H1 (cell line): ENCODE results near the gene PKP1. TPM values are rescaled to one million over a fixed set of nuclear protein-coding genes. Genes with fewer than 3 reads are reported as not detected.

Source experiments
- CTCF ChIA-PET: fragments of 300-600 bp; sonication (Branson Sonifier 250); formaldehyde crosslinking; loops from one replicate; lab custom pipeline; 2021; ENCODE audit not compliant: partially characterized antibody; lab: Charles Lee
- POLR2A ChIA-PET: fragments of 300-600 bp; sonication (Branson Sonifier 250); formaldehyde crosslinking; loops from one replicate; lab custom pipeline; 2021; ENCODE audit warnings: inconsistent platforms; ENCODE audit not compliant: partially characterized antibody; lab: Charles Lee
- DNase-seq, 2 experiments: peaks; one replicate each; pipeline versions ENCODE4 v3.0.0 to v3.0.0-alpha.2; 2010 to 2022; ENCODE audit warnings: low spot score in 2 of 2, low read depth in 1 of 2, mixed read lengths in 1 of 2
- FAIRE-seq: peaks from 2 replicates; lab custom pipeline; 2011; peaks lifted over from hg19 to GRCh38; lab: Jason Lieb, UNC
- H2AFZ ChIP-seq: 2 replicates; pipeline ENCODE4 v1.8.1; 2012; ENCODE audit warnings: low read length, inconsistent platforms
- H2AK5ac ChIP-seq: 2 replicates; pipeline ENCODE4 v1.6.1; 2013; ENCODE audit warnings: low read depth, low read length
- H2BK120ac ChIP-seq: replicated peaks from 2 replicates; pipeline ENCODE3; 2013; ENCODE audit warnings: low read depth, low read length, inconsistent platforms
- H2BK12ac ChIP-seq: 2 replicates; pipeline ENCODE4 v1.6.1; 2013; ENCODE audit warnings: low read depth, low read length
- H2BK15ac ChIP-seq: 2 replicates; pipeline ENCODE4 v1.6.1; 2013; ENCODE audit warnings: low read length
- H2BK20ac ChIP-seq: 2 replicates; pipeline ENCODE4 v1.6.1; 2013; ENCODE audit warnings: low read length
- H2BK5ac ChIP-seq: 2 replicates; pipeline ENCODE4 v1.6.1; 2013; ENCODE audit warnings: low read depth, low read length
- H3K14ac ChIP-seq: 2 replicates; pipeline ENCODE4 v1.6.1; 2013; ENCODE audit warnings: inconsistent platforms; ENCODE audit not compliant: insufficient read length
- H3K18ac ChIP-seq: 2 replicates; pipeline ENCODE4 v1.6.1; 2013; ENCODE audit warnings: low read length; ENCODE audit errors: extremely low read depth
- H3K23ac ChIP-seq: 2 replicates; pipeline ENCODE4 v1.6.1; 2013; ENCODE audit warnings: inconsistent platforms; ENCODE audit not compliant: insufficient read length
- H3K23me2 ChIP-seq: 2 replicates; pipeline ENCODE4 v1.6.1; 2013; ENCODE audit warnings: low read depth, low read length
- H3K27ac ChIP-seq: 2 replicates; pipeline ENCODE4 v1.6.1; 2011; ENCODE audit warnings: low read depth, low read length, inconsistent platforms
- H3K27me3 ChIP-seq, 4 experiments: replicated peaks in 1 of 4; 1 replicate in 1 of 4; 2 replicates in 3 of 4; pipeline versions ENCODE4 v1.6.1 to v1.8.1; 2011 to 2013; ENCODE audit warnings: low read length in 3 of 4, mild to moderate bottlenecking in 3 of 4, inconsistent platforms in 2 of 4, mixed read lengths in 2 of 4, moderate library complexity in 1 of 4; ENCODE audit not compliant: control insufficient read depth in 3 of 4, insufficient read depth in 3 of 4; ENCODE audit errors: extremely low read depth in 1 of 4
- H3K36me3 ChIP-seq, 4 experiments: 2 replicates each; pipeline versions ENCODE4 v1.6.1 to v1.8.1; 2011 to 2013; ENCODE audit warnings: mild to moderate bottlenecking in 4 of 4, low read length in 3 of 4, moderate library complexity in 2 of 4, control low read depth in 1 of 4, inconsistent platforms in 1 of 4; ENCODE audit not compliant: insufficient read depth in 4 of 4, control insufficient read depth in 2 of 4
- H3K4ac ChIP-seq: replicated peaks from 2 replicates; pipeline ENCODE3; 2013; ENCODE audit warnings: low read length, low read depth, mixed read lengths, inconsistent platforms; ENCODE audit not compliant: insufficient read length
- H3K4me1 ChIP-seq, 4 experiments: replicated peaks in 1 of 4; 1 replicate in 1 of 4; 2 replicates in 3 of 4; pipeline versions ENCODE4 v1.6.1 to v1.8.1; 2011 to 2013; ENCODE audit warnings: low read length in 3 of 4, inconsistent platforms in 2 of 4, mixed read lengths in 1 of 4; ENCODE audit not compliant: insufficient read depth in 4 of 4, control insufficient read depth in 3 of 4
- H3K4me2 ChIP-seq, 2 experiments: 2 replicates each; pipeline versions ENCODE4 v1.6.1 to v1.8.1; 2011 to 2013; ENCODE audit warnings: low read depth in 2 of 2, low read length in 2 of 2, control low read depth in 1 of 2, inconsistent platforms in 1 of 2, mild to moderate bottlenecking in 1 of 2; ENCODE audit not compliant: insufficient read depth in 1 of 2
- H3K4me3 ChIP-seq, 4 experiments: fragments of 200-600, 300-600 bp in 1 of 4; sonication (generic), shearing (Covaris generic), sonication (Bioruptor Twin) in 1 of 4; 2 replicates each; pipeline versions ENCODE4 v1.5.1 to v1.8.1; 2011 to 2016; ENCODE audit warnings: low read length in 4 of 4, low read depth in 3 of 4, control low read depth in 2 of 4, inconsistent platforms in 2 of 4, mild to moderate bottlenecking in 2 of 4, mixed read lengths in 1 of 4, moderate library complexity in 1 of 4; ENCODE audit not compliant: insufficient read depth in 2 of 4; ENCODE audit errors: extremely low read depth in 1 of 4
- H3K56ac ChIP-seq: replicated peaks from 2 replicates; pipeline ENCODE3; 2013; ENCODE audit warnings: low read depth, mild to moderate bottlenecking, mixed read lengths, low read length, inconsistent platforms; ENCODE audit not compliant: insufficient read length
- H3K79me1 ChIP-seq: 2 replicates; pipeline ENCODE4 v1.6.1; 2013; ENCODE audit warnings: low read depth, low read length, control low read depth
- H3K79me2 ChIP-seq, 2 experiments: 2 replicates each; pipeline versions ENCODE4 v1.6.1 to v1.8.1; 2012 to 2013; ENCODE audit warnings: low read length in 2 of 2, mild to moderate bottlenecking in 2 of 2, inconsistent platforms in 1 of 2; ENCODE audit not compliant: insufficient read depth in 2 of 2, control insufficient read depth in 1 of 2
- H3K9ac ChIP-seq, 4 experiments: replicated peaks in 1 of 4; 1 replicate in 1 of 4; 2 replicates in 3 of 4; pipeline versions ENCODE4 v1.6.1 to v1.8.1; 2011 to 2013; ENCODE audit warnings: low read depth in 3 of 4, low read length in 3 of 4, control low read depth in 2 of 4, mild to moderate bottlenecking in 2 of 4, moderate library complexity in 2 of 4, inconsistent platforms in 1 of 4; ENCODE audit errors: extremely low read depth in 1 of 4
- H3K9me3 ChIP-seq, 2 experiments: 2 replicates each; pipeline versions ENCODE4 v1.6.1 to v1.8.1; 2012 to 2013; ENCODE audit warnings: mild to moderate bottlenecking in 2 of 2, moderate library complexity in 2 of 2, control low read depth in 1 of 2, inconsistent platforms in 1 of 2, low read depth in 1 of 2, low read length in 1 of 2, mixed read lengths in 1 of 2; ENCODE audit not compliant: insufficient read depth in 2 of 2
- H4K20me1 ChIP-seq, 2 experiments: replicated peaks in 1 of 2; 2 replicates each; pipeline versions ENCODE3 to v1.8.1; 2011 to 2013; ENCODE audit warnings: inconsistent platforms in 2 of 2, low read length in 2 of 2, mild to moderate bottlenecking in 1 of 2; ENCODE audit not compliant: insufficient read depth in 2 of 2, control insufficient read depth in 1 of 2
- H4K5ac ChIP-seq: 2 replicates; pipeline ENCODE4 v1.6.1; 2013; ENCODE audit warnings: low read length, low read depth, mixed read lengths, inconsistent platforms; ENCODE audit not compliant: insufficient read length
- H4K8ac ChIP-seq: 2 replicates; pipeline ENCODE4 v1.8.0; 2013; ENCODE audit warnings: mild to moderate bottlenecking, moderate library complexity, low read length, inconsistent platforms; ENCODE audit not compliant: insufficient read depth; ENCODE audit errors: extremely low read depth
- H4K91ac ChIP-seq: replicated peaks from 2 replicates; pipeline ENCODE3; 2013; ENCODE audit warnings: low read length, mixed read lengths, inconsistent platforms; ENCODE audit not compliant: insufficient read length
- BACH1 ChIP-seq: IDR thresholded peaks from 2 replicates; pipeline ENCODE4 v1.6.1; 2012; ENCODE audit warnings: low read length, improper control_type of control experiment
- HDAC2 ChIP-seq, 2 experiments: fragments of 300-600 bp in 1 of 2; sonication (generic) in 1 of 2; IDR thresholded peaks; 2 replicates each; pipeline ENCODE4 v1.6.1; 2011 to 2012; ENCODE audit warnings: low read depth in 2 of 2, low read length in 2 of 2, mild to moderate bottlenecking in 2 of 2, moderate library complexity in 2 of 2, borderline replicate concordance in 1 of 2, inconsistent platforms in 1 of 2
- RBBP5 ChIP-seq: IDR thresholded peaks from 2 replicates; pipeline ENCODE4 v1.7.1; 2012; ENCODE audit warnings: low read depth, mild to moderate bottlenecking, inconsistent platforms, low read length, moderate library complexity, borderline replicate concordance
- SIN3A ChIP-seq, 2 experiments: IDR thresholded peaks in 1 of 2; conservative IDR thresholded peaks in 1 of 2; 2 replicates each; pipeline ENCODE4 v1.6.1; 2011 to 2012; ENCODE audit warnings: low read length in 2 of 2, improper control_type of control experiment in 1 of 2, low read depth in 1 of 2, mild to moderate bottlenecking in 1 of 2
- SP1 ChIP-seq: IDR thresholded peaks from 2 replicates; pipeline ENCODE4 v1.6.1; 2011; ENCODE audit warnings: low read depth, low read length
- SP2 ChIP-seq: IDR thresholded peaks from 2 replicates; pipeline ENCODE4 v1.6.1; 2012; ENCODE audit warnings: mild to moderate bottlenecking, low read length, inconsistent platforms
- WGBS, 2 experiments: shearing (Covaris generic) in 1 of 2; methylation state at CpG; one replicate each; pipeline versions ENCODE4 v1.1.6 to v1.1.7; 2013 to 2015; ENCODE audit warnings: low lambda C conversion rate in 2 of 2, mixed read lengths in 2 of 2, inconsistent platforms in 1 of 2, low coverage in 1 of 2, missing lambda C conversion rate in 1 of 2; ENCODE audit not compliant: insufficient replicate concordance in 2 of 2, insufficient coverage in 1 of 2, insufficient read length in 1 of 2; ENCODE audit errors: extremely low coverage in 1 of 2, missing lambda C conversion rate in 1 of 2; 5-methylcytosine and 5-hydroxymethylcytosine counted together
- polyA plus RNA-seq, 7 experiments: library from polyadenylated mRNA; depleted of rRNA in 3 of 7; stranded (reverse) in 5 of 7; unstranded in 2 of 7; fragments of >200 nt in 5 of 7; fragments of 200-250 nt in 2 of 7; gene quantifications; 1 replicate in 5 of 7; 2 replicates in 1 of 7; 4 replicates in 1 of 7; pipeline versions ENCODE4 v1.2.1 to v1.2.3, GENCODE V29; 2011 to 2013; ENCODE audit warnings: missing spikeins in 2 of 7, mixed read lengths in 2 of 7
- total RNA-seq: library from RNA; stranded (reverse); fragmentation: NEBNext Ultra II Directional; extraction: Animal tissue kit (Norgen Biotek cat#: 25700); gene quantifications from 2 replicates; pipeline ENCODE4 v1.2.1, GENCODE V29; 2021

Gene PKP1
- total and polyA plus RNA-seq, 2 of the 8 experiments (the other 6 are each of a cell fraction or from before 2014, with no cell fraction given): 0.21 to 0.95 TPM

- no peak overlapping the region for H2AK5ac ChIP-seq
- CTCF ChIA-PET: interaction anchor here (3.3 to 3.9 kb wide), 3 partner anchors 18 to 71 kb away, joined by 11 to 21 read pairs (median 15); no protein-coding TSS in a partner anchor
Measured at GRCh38 chr1:201277441-201277840, 5.9 kb upstream of the PKP1 start.

More at GRCh38 chr1:201277441-201277840, 5.9 kb upstream of the PKP1 start:
- FAIRE-seq (no peak), DNase-seq (no peak)
- no peak overlapping the region for H3K14ac ChIP-seq
- 86% methylated on average over 4 of the region's 4 CpGs; no CpG with 5 or more reads in 1 of the 2 experiments for WGBS, 2 experiments
- no peak overlapping the region for H3K27ac ChIP-seq
- H4K91ac ChIP-seq: no peak overlapping the region
- H2BK120ac ChIP-seq: no peak overlapping the region
- no peaks in the 10 kb centered on the region for H3K79me1 ChIP-seq
- H2AFZ ChIP-seq: no peak overlapping the region
- H3K4ac ChIP-seq: no peak overlapping the region
- H3K4me1 ChIP-seq: peaks cover 0 to 4% (median 0%) of the 10 kb centered on the region in 4 experiments; a peak in 2 of 7 replicates
- H2BK20ac ChIP-seq: no peak overlapping the region
- H4K20me1 ChIP-seq: no peaks in the 10 kb centered on the region
- no peak overlapping the region for H3K4me2 ChIP-seq
- H3K23me2 ChIP-seq: no peaks in the 10 kb centered on the region
- H4K8ac ChIP-seq: no peak overlapping the region; the same call in 1 of the 2 replicates
- TF ChIP-seq HDAC2 (IDR thresholded peaks at IDR 0.05; ENCODE audit: borderline replicate concordance in 1 of 2, low read depth in 2 of 2, low read length in 2 of 2): no peak
- no peak for TF ChIP-seq SP1
- TF ChIP-seq SP2: no peak
- no peak for TF ChIP-seq BACH1
- TF ChIP-seq SIN3A (conservative IDR thresholded peaks at IDR 0.05 in 1 of 2, IDR thresholded peaks at IDR 0.05 in 1 of 2; ENCODE audit: low read depth in 1 of 2, low read length in 2 of 2): no peak
- TF ChIP-seq RBBP5: no peak
- TF ChIP-seq, all 59 proteins: peak for 0
- POLR2A ChIA-PET: no interaction called here
- Histone ChIP-seq H3K56ac (no peak overlapping the region), H3K18ac (no peak overlapping the region), H3K27me3 (peaks cover 0 to 9% (median 6%) of the 10 kb centered on the region in 4 experiments; a peak in 5 of 7 replicates), H3K23ac (no peak overlapping the region), H3K9ac (no peak overlapping the region), H2BK5ac (no peak overlapping the region), H3K4me3 (no peak overlapping the region), H3K9me3 (no peaks in the 10 kb centered on the region), H3K79me2 (no peaks in the 10 kb centered on the region), H4K5ac (no peak overlapping the region), H2BK12ac (no peak overlapping the region), H2BK15ac (peak overlapping the region; percentile 61; the same call in 1 of the 2 replicates), H3K36me3 (no peaks in the 10 kb centered on the region)
